ENCODE measurements around the gene MTIF2.
"Not testable (repeated sequence)": the region's sequence is repeated elsewhere in the genome, so short reads cannot be mapped to it uniquely, and the experiment has no call there.

The MTIF2 gene

DNA sequence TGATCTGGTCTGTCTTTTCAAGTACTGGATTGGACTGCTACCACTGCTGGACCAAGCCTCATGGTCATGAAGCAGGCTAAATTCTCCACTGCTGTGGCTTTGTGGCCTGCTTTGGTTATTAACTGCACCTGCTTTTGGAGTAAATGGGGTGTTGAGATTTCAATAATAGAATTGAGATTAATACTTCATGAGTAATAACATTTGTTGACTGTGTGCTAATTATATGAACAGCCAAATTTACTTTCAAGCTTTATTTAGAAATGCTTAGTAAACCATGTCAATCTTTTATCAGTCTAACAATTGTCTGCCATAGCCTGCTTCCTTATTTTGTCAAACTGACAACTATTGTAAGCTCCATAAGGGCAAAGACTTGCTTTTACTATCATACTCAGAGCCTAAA, 27.4 kb upstream of the MTIF2 start:
- POLR2A ChIA-PET = no interaction called here
- no peak overlapping the region for H3K4me3 ChIP-seq (ENCODE audit: low read depth, low read length)
- CTCF ChIA-PET = no interaction called here
- TF ChIP-seq, protein P1, sequence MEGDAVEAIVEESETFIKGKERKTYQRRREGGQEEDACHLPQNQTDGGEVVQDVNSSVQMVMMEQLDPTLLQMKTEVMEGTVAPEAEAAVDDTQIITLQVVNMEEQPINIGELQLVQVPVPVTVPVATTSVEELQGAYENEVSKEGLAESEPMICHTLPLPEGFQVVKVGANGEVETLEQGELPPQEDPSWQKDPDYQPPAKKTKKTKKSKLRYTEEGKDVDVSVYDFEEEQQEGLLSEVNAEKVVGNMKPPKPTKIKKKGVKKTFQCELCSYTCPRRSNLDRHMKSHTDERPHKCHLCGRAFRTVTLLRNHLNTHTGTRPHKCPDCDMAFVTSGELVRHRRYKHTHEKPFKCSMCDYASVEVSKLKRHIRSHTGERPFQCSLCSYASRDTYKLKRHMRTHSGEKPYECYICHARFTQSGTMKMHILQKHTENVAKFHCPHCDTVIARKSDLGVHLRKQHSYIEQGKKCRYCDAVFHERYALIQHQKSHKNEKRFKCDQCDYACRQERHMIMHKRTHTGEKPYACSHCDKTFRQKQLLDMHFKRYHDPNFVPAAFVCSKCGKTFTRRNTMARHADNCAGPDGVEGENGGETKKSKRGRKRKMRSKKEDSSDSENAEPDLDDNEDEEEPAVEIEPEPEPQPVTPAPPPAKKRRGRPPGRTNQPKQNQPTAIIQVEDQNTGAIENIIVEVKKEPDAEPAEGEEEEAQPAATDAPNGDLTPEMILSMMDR (IDR thresholded peaks at IDR 0.05; ENCODE audit: insufficient read depth, low read length, missing control alignments) = no peak
- DNase-seq (ENCODE audit: low read depth, low spot score) = no peak

GRCh38 chr2:55283083-55283482, 14.1 kb upstream of the MTIF2 start:
- ChIA-PET POLR2A (no interaction called here), CTCF (no interaction called here)
- H3K4me3 ChIP-seq (ENCODE audit: low read depth, low read length) = no peak overlapping the region
- TF ChIP-seq, protein P1 (IDR thresholded peaks at IDR 0.05; ENCODE audit: insufficient read depth, low read length, missing control alignments) = no peak
- DNase-seq (ENCODE audit: low read depth, low spot score) = no peak

DNA sequence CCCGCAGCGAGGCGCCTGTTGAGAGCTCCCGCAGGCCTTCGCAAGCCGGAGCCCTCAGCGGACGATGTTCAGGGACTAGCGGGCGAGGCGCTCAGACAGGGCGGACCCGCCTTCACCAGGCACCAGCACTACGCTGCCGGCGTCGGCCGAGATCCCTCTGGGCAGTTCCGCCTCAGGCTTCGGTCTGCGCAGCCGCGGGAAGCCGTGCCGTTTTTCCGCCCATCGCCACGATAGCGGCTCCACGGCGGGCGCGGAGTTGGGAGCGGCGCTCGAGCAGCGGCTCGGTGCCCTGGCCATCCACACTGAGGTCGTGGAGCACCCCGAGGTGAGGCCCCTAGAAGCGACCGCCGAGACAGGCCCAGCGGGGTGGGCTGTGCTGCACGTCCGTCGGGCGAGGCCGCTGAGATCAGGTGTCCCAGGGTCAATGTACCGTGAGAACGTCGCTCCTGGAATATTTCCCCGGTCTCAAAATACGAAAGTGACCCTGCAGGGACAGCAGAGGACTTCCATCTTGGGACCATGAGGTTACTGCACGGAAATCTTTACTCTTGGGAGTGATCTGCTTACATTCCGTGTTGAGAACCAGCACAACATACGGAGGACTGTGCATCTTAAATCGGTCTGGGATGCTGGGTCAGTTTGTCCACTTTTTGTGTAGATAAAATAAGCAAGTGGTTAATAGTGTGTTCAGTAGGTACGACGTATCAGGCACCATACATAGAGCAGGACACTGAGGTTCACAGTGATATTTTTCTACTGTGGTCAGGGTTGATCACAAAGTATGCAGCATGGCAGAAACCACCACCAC, 13.3 kb upstream of the MTIF2 start:
- TF ChIP-seq, protein P1 (IDR thresholded peaks at IDR 0.05; ENCODE audit: insufficient read depth, low read length, missing control alignments) = no peak
- peak; percentile 29 for DNase-seq (ENCODE audit: low read depth, low spot score)
- H3K4me3 ChIP-seq (ENCODE audit: low read depth, low read length) = peak overlapping the region; percentile 78
- CTCF ChIA-PET = interaction anchor here (1.0 kb wide), 1 partner anchor 153 kb away, joined by 3 read pairs; no protein-coding TSS in a partner anchor
- POLR2A ChIA-PET = no interaction called here

DNA sequence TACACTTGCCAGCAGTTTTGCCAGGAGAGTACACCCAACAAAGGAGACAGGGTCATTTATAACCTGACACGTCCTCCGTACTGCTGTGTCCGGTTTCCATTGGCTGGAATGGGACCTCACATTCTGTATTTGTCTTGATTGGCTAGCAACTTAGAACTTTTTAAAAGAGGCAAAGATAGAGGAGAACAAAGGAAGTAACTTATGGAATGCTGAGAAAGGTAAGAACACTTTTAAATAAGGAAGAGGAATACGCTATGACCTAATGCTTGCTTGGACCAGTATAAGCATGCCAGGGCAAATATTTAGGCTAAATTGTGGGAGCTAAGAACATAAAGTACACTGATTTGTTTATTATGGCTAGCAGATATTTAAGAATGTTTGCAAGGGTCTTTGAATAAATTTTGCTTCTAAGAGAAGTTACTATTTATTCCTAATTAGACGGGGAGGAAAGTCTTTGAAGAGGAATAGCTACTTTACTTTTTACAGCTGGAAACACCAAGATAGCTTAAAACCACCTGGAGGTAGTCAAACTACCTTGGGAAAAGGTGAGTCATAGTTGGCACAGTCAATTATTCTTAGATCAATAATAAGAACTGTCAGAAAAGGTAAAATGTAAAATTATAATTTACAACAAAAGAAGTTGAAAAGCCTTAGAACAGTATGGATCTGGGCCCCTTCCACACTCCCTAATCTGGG, 12.0 kb upstream of the MTIF2 start:
- H3K4me3 ChIP-seq (ENCODE audit: low read depth, low read length); DNase-seq (ENCODE audit: low read depth, low spot score); POLR2A ChIA-PET: not testable (repeated sequence)
- CTCF ChIA-PET = interaction anchor here (1.5 kb wide), 1 partner anchor 10 kb away, joined by 4 read pairs; no protein-coding TSS in a partner anchor

DNA sequence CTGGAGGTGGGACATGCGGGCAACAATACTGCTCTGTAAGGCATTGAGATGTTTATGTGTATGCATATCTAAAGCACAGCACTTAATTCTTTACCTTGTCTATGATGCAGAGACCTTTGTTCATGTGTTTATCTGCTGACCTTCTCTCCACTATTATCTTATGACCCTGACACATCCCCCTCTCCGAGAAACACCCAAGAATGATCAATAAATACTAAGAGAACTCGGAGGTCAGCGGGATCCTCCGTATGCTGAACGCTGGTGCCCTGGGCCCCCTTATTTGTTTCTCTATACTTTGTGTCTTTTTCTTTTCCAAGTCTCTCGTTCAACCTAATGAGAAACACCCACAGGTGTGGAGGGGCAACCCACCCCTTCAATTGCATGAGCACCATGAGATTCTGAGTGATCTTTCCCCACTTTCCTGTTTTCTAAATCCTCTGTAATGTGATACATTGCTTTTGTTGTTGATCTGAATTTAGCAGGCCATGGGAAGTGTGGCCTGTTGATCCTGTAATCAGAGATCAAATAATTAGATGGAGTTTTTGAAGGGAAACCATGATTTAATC, 10.9 kb upstream of the MTIF2 start:
- DNase-seq (ENCODE audit: low read depth, low spot score); H3K4me3 ChIP-seq (ENCODE audit: low read depth, low read length); POLR2A ChIA-PET: not testable (repeated sequence)
- CTCF ChIA-PET = interaction anchor here (1.5 kb wide), 1 partner anchor 9 kb away, joined by 4 read pairs; no protein-coding TSS in a partner anchor

- DNase-seq (ENCODE audit: low read depth, low spot score); H3K4me3 ChIP-seq (ENCODE audit: low read depth, low read length); POLR2A ChIA-PET; CTCF ChIA-PET: not testable (repeated sequence)
Observed at GRCh38 chr2:55279214-55279835, 10.3 kb upstream of the MTIF2 start.

DNA sequence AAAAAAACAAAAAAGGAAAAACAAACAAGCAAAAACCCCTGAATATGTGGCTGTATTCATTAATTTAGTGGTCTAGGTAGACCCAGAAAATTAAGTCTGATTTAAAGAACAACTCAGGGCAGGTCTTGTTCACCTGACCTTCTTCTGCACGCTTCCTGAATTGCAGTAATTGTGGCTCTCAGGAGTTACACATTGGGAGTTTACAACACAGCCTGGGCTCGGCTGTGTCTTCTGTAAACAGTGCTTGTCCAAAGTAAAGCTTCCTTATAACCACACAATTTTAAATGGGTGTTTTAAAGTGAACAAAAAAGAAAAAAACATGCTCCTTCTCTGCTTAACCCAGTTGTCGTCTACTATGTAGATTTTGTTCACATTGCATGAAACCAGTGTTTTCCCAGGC, 8.3 kb upstream of the MTIF2 start:
- H3K4me3 ChIP-seq (ENCODE audit: low read depth, low read length) = no peak overlapping the region
- POLR2A ChIA-PET = no interaction called here
- TF ChIP-seq, protein P1 (IDR thresholded peaks at IDR 0.05; ENCODE audit: insufficient read depth, low read length, missing control alignments) = no peak
- DNase-seq (ENCODE audit: low read depth, low spot score) = no peak
- CTCF ChIA-PET = no interaction called here

DNA sequence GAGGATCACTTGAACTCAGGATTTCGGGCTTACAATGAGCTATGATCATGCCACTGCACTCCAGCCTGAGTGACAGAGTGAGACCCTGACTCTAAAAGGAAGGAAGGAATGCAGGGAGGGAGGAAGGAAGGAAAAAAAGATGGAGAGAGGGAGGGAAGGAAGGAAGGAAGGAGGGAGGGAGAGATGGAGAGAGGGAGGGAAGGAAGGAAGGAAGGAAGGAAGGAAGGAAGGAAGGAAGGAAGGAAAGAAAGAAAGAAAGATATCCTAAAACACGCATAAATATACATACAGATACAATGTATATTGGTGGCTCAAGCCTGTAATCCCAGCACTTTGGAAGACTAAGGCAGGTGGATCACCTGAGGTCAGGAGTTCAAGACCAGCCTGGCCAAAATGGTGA, 5.3 kb upstream of the MTIF2 start:
- POLR2A ChIA-PET; DNase-seq (ENCODE audit: low read depth, low spot score); CTCF ChIA-PET; H3K4me3 ChIP-seq (ENCODE audit: low read depth, low read length): not testable (repeated sequence)
